Kidney (tissue), 14 donors: ENCODE data around the gene TMTC1. TPM values are rescaled to one million over a fixed set of nuclear protein-coding genes. Genes with fewer than 3 reads are reported as not detected.

ENCODE experiments used
- DNase-seq, 5 donors: peaks; one replicate each; pipeline ENCODE4 v3.0.0-alpha.2; 2013 to 2020
- FAIRE-seq: peaks from 2 replicates; lab custom pipeline; 2012; peaks lifted over from hg19 to GRCh38; lab: Jason Lieb, UNC
- H3K27ac ChIP-seq, 2 donors: one replicate each; pipeline ENCODE4 v1.7.0; 2013; ENCODE audit warnings: low read depth in 2 of 2, low read length in 2 of 2, inconsistent platforms in 1 of 2
- H3K27me3 ChIP-seq: one replicate; pipeline ENCODE4 v1.7.1; 2013; ENCODE audit warnings: low read length, inconsistent platforms; ENCODE audit not compliant: control insufficient read depth, insufficient read depth
- H3K36me3 ChIP-seq, 3 donors: one replicate each; pipeline versions ENCODE4 v1.7.0 to v1.7.1; 2013; ENCODE audit warnings: low read length in 3 of 3, control low read depth in 1 of 3, inconsistent platforms in 1 of 3; ENCODE audit not compliant: insufficient read depth in 3 of 3, control insufficient read depth in 2 of 3
- H3K4me1 ChIP-seq, 3 donors: one replicate each; pipeline versions ENCODE4 v1.7.0 to v1.7.1; 2013; ENCODE audit warnings: low read length in 3 of 3, inconsistent platforms in 1 of 3, low read depth in 1 of 3; ENCODE audit not compliant: control insufficient read depth in 2 of 3, insufficient read depth in 2 of 3
- H3K4me3 ChIP-seq, 3 donors: one replicate each; pipeline versions ENCODE4 v1.7.0 to v1.8.1; 2013; ENCODE audit warnings: low read length in 3 of 3, control low read depth in 1 of 3, inconsistent platforms in 1 of 3
- H3K9ac ChIP-seq, 3 donors: one replicate each; pipeline versions ENCODE4 v1.7.0 to v1.7.1; 2013; ENCODE audit warnings: low read length in 3 of 3, control low read depth in 1 of 3, inconsistent platforms in 1 of 3
- H3K9me3 ChIP-seq, 3 donors: one replicate each; pipeline versions ENCODE4 v1.7.0 to v1.7.1; 2013; ENCODE audit warnings: low read length in 3 of 3, control low read depth in 1 of 3, inconsistent platforms in 1 of 3; ENCODE audit not compliant: control insufficient read depth in 2 of 3, insufficient read depth in 1 of 3
- intact Hi-C: fragments of 100-400 bp; cut with DNase I; formaldehyde crosslinking; loops from one replicate; pipeline ENCODE4 v1.11.1; 2022
- polyA plus RNA-seq: library from polyadenylated mRNA; stranded (reverse); fragments of 350-450 nt; fragmentation: Illumina TruSeq; extraction: RNeasy Lipid Tissue Mini Kit (QIAGEN cat#74804); gene quantifications from one replicate; pipeline ENCODE4 v1.2.3, GENCODE V29; 2014; ENCODE audit warnings: low read depth, low replicate concordance; ENCODE audit not compliant: insufficient read depth
- total RNA-seq: library from RNA; stranded (reverse); fragmentation: NEBNext Ultra II Directional; extraction: Animal tissue kit (Norgen Biotek cat#: 25700); gene quantifications from one replicate; pipeline ENCODE4 v1.2.1, GENCODE V29; 2021
- TF ChIP-seq, protein P1 (sequence below): IDR thresholded peaks from 3 replicates; pipeline ENCODE4 v1.5.1; 2012; ENCODE audit warnings: mild to moderate bottlenecking, moderate library complexity, borderline replicate concordance; ENCODE audit not compliant: insufficient read depth; ENCODE audit errors: extremely low read depth
- donor health status: control.
- donor health status: control.
- donor health status: control.
- donor health status: control.
- donor health status: control.
- donor health status: DM: yes; HTN: yes; CAD: no.
- donor health status: Normal renal cell carcinoma (clear cell type).

The TMTC1 gene
- total and polyA plus RNA-seq, 2 donors from 2014 or later: 10.9 to 58.8 TPM

DNA sequence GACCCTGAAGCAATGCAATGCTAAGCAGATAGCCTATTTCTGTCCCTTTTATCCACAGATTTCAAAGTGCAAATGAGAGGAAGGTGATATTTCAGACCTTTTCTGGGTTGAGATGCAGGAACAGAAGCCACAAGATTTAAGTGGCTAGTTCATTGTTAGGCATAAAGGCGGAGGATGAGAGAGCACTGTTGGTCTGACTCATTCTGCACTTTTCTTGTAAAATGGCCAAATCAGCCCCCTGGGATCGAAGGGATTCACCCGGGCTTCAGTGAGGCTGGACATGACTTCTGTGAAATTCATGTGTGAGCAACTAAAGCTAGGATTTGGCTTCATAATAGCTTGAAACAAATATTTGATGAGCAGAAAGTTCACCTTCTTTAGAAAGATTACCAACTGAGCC lies 184.4 kb downstream of the TMTC1 start:
- Histone ChIP-seq H3K27ac (no peak overlapping the region), H3K9ac (no peak overlapping the region), H3K4me3 (no peak overlapping the region), H3K27me3 (no peaks in the 10 kb centered on the region), H3K9me3 (no peaks in the 10 kb centered on the region), H3K4me1 (peaks cover 0 to 5% (median 0%) of the 10 kb centered on the region in 3 donors), H3K36me3 (no peaks in the 10 kb centered on the region)
- TF ChIP-seq, protein P1, sequence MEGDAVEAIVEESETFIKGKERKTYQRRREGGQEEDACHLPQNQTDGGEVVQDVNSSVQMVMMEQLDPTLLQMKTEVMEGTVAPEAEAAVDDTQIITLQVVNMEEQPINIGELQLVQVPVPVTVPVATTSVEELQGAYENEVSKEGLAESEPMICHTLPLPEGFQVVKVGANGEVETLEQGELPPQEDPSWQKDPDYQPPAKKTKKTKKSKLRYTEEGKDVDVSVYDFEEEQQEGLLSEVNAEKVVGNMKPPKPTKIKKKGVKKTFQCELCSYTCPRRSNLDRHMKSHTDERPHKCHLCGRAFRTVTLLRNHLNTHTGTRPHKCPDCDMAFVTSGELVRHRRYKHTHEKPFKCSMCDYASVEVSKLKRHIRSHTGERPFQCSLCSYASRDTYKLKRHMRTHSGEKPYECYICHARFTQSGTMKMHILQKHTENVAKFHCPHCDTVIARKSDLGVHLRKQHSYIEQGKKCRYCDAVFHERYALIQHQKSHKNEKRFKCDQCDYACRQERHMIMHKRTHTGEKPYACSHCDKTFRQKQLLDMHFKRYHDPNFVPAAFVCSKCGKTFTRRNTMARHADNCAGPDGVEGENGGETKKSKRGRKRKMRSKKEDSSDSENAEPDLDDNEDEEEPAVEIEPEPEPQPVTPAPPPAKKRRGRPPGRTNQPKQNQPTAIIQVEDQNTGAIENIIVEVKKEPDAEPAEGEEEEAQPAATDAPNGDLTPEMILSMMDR: no peak
- FAIRE-seq (no peak), DNase-seq (no peak)
- intact Hi-C loops: no loop called here

DNA sequence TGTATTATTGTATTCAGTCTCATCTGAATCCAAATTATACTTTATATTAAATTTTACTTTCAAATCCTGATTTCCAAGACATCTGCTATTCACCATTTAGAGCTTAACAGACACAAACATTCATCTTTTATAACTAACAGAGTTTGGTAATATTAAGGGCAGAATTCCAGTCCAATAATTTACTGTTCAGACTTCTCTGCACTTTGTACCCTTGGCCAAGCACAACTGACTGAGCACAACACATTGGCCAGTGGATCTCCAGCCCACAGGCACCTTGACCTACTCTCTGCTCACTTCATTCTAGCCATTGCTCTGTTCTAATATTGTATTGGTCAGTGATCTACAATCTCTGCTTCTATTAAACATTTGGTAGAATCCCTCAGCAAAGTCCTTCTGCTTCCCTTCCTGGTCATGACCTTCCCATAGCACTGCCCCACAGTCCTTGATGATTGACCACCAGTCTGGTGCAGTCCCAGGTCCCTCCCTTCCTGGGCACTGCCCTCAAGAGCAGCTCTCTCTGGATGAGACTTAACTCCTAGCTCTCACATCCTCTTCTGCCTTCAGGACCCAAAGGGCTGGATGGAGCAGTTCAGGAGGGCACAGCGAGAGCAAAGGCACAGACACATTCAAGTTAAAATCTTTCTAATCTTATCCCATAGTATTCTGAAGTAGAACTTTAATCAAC lies 188.5 kb downstream of the TMTC1 start:
- FAIRE-seq (no peak), DNase-seq (no peak)
- intact Hi-C loops: no loop called here

DNA sequence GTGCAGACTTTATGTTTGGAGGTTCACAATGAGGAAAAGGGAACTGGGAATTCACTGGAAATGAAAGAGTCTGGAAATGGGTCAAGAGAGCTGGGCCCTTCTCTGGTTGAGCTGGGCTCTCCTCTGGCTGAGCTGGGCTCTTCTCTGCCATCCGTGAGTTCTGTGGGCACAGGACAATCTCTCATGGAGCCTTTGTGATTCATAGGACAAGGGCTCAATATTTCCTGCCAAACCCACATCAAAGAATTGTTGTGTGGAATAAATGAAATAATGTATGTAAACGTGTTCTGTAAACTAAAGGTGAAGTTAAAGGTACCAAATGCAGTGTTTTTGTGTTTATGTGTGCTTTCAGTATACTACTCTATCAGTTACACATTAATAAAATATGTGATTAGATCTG lies 190.7 kb downstream of the TMTC1 start:
- FAIRE-seq (no peak), DNase-seq (no peak)
- H3K36me3 ChIP-seq: no peaks in the 10 kb centered on the region
- no peak overlapping the region for H3K27ac ChIP-seq
- no peak overlapping the region for H3K4me3 ChIP-seq
- H3K4me1 ChIP-seq: peaks cover 0 to 12% (median 5%) of the 10 kb centered on the region in 3 donors
- no peak overlapping the region for H3K9ac ChIP-seq
- H3K27me3 ChIP-seq: no peaks in the 10 kb centered on the region
- TF ChIP-seq, protein P1: no peak
- intact Hi-C loops: no loop called here
- no peaks in the 10 kb centered on the region for H3K9me3 ChIP-seq

More for the DNA sequence above, 188.5 kb downstream of the TMTC1 start:
- no peaks in the 10 kb centered on the region for H3K9me3 ChIP-seq
- peak overlapping the region in 1 of 2 donors; percentile 45 for H3K27ac ChIP-seq
- no peak overlapping the region for H3K9ac ChIP-seq
- TF ChIP-seq, protein P1: no peak
- H3K36me3 ChIP-seq: no peaks in the 10 kb centered on the region
- H3K4me3 ChIP-seq: no peak overlapping the region
- H3K4me1 ChIP-seq: peaks cover 0 to 12% (median 4%) of the 10 kb centered on the region in 3 donors
- H3K27me3 ChIP-seq: no peaks in the 10 kb centered on the region
